Left lung (tissue), 10 donors: Measurements from ENCODE around the gene MAP10. TPM values are rescaled to one million over a fixed set of nuclear protein-coding genes. Genes with fewer than 3 reads are reported as not detected.

Source experiments
- ATAC-seq: fragments of 200-7000 bp; cut with Tn5 transposase; one replicate; pipeline ENCODE4 v1.9.1; 2020; ENCODE audit warnings: moderate library complexity
- DNase-seq, 4 donors: peaks; one replicate each; pipeline ENCODE4 v3.0.0-alpha.2; 2013 to 2020
- H3K27ac ChIP-seq, 2 donors: fragments of 200-600 bp; sonication (generic) in 1 of 2; one replicate each; pipeline versions ENCODE4 v1.5.0 to v1.8.0; 2020 to 2021
- H3K27me3 ChIP-seq, 2 donors: fragments of 200-600 bp; sonication (generic) in 1 of 2; one replicate each; pipeline versions ENCODE4 v1.5.0 to v1.8.0; 2020 to 2021
- H3K36me3 ChIP-seq, 2 donors: fragments of 200-600 bp; sonication (generic) in 1 of 2; one replicate each; pipeline versions ENCODE4 v1.5.0 to v1.8.0; 2020 to 2021
- H3K4me1 ChIP-seq, 2 donors: fragments of 200-600 bp; one replicate each; pipeline ENCODE4 v1.8.0; 2021
- H3K4me3 ChIP-seq, 2 donors: fragments of 200-600 bp; sonication (generic) in 1 of 2; one replicate each; pipeline versions ENCODE4 v1.5.0 to v1.8.0; 2020 to 2021; ENCODE audit warnings: mild to moderate bottlenecking in 1 of 2
- H3K9me3 ChIP-seq, 2 donors: fragments of 200-600 bp; sonication (generic) in 1 of 2; one replicate each; pipeline versions ENCODE4 v1.5.0 to v1.8.0; 2020 to 2021
- intact Hi-C, 2 donors: fragments of 100-400 bp; cut with DNase I; formaldehyde crosslinking; loops; one replicate each; pipeline versions ENCODE4 v1.11.2 to v1.14.2; 2022
- polyA plus RNA-seq, 6 donors: library from polyadenylated mRNA; unstranded; fragments of 120-200 nt; gene quantifications; one replicate each; pipeline ENCODE4 v1.2.1, GENCODE V29; 2013; ENCODE audit not compliant: insufficient read length in 6 of 6
- total RNA-seq, 2 donors: library from RNA; stranded (reverse); fragmentation: NEBNext Ultra II Directional; extraction: Animal tissue kit (Norgen Biotek cat#: 25700); gene quantifications; one replicate each; pipeline ENCODE4 v1.2.1, GENCODE V29; 2021
- TF ChIP-seq, protein P1 (sequence below), 2 donors: fragments of 200-600 bp; sonication (generic) in 1 of 2; IDR thresholded peaks; one replicate each; pipeline versions ENCODE4 v1.5.0 to v1.8.0; 2021; ENCODE audit warnings: antibody characterized with exemption in 2 of 2
- donor health status: DM: no; HTN: yes; CAD: no.
- donor health status: DM: no; HTN: no; CAD: no.

MAP10 gene
- total and polyA plus RNA-seq, 8 donors: 2.4 to 7.0 (median 6.0) TPM

GRCh38 chr1:232822530-232822929 lies 17.3 kb downstream of the MAP10 start:
- H3K27ac ChIP-seq: no peak overlapping the region
- ATAC-seq (no peak), DNase-seq (no peak)
- H3K9me3 ChIP-seq: no peaks in the 10 kb centered on the region
- TF ChIP-seq, protein P1, sequence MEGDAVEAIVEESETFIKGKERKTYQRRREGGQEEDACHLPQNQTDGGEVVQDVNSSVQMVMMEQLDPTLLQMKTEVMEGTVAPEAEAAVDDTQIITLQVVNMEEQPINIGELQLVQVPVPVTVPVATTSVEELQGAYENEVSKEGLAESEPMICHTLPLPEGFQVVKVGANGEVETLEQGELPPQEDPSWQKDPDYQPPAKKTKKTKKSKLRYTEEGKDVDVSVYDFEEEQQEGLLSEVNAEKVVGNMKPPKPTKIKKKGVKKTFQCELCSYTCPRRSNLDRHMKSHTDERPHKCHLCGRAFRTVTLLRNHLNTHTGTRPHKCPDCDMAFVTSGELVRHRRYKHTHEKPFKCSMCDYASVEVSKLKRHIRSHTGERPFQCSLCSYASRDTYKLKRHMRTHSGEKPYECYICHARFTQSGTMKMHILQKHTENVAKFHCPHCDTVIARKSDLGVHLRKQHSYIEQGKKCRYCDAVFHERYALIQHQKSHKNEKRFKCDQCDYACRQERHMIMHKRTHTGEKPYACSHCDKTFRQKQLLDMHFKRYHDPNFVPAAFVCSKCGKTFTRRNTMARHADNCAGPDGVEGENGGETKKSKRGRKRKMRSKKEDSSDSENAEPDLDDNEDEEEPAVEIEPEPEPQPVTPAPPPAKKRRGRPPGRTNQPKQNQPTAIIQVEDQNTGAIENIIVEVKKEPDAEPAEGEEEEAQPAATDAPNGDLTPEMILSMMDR (IDR thresholded peaks at IDR 0.05): no peak
- no peaks in the 10 kb centered on the region for H3K27me3 ChIP-seq
- intact Hi-C loops: no loop called here
- H3K36me3 ChIP-seq: no peaks in the 10 kb centered on the region
- no peaks in the 10 kb centered on the region for H3K4me1 ChIP-seq
- H3K4me3 ChIP-seq: no peak overlapping the region

GRCh38 chr1:232826318-232826717 lies 21.1 kb downstream of the MAP10 start:
- no peaks in the 10 kb centered on the region for H3K36me3 ChIP-seq
- no peaks in the 10 kb centered on the region for H3K27me3 ChIP-seq
- intact Hi-C loops: no loop called here
- TF ChIP-seq, protein P1 (IDR thresholded peaks at IDR 0.05): no peak
- no peak overlapping the region for H3K4me3 ChIP-seq
- no peak overlapping the region for H3K27ac ChIP-seq
- ATAC-seq: no peak
- DNase-seq: no peak
- H3K9me3 ChIP-seq: no peaks in the 10 kb centered on the region
- H3K4me1 ChIP-seq: no peaks in the 10 kb centered on the region

DNA sequence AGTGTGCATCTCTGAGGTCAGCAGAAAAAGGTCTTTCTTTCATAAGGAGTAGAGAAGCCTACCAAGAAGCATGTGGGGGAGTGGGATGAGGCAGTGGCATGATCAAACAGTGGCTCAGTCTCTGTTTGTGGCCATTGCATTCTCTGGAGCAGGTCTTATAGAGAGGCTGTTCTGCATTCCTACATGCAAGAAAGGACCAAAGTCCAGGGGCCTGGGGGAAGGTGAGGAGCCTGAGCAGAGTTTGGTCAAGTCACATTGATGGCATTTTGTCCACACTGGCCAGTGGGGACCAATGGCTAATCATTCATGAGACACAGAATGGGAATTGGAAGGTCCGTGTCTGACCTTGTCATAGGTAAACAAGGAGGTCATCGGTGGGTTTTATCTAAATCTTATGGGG lies 25.4 kb downstream of the MAP10 start:
- no peaks in the 10 kb centered on the region for H3K9me3 ChIP-seq
- no peaks in the 10 kb centered on the region for H3K27me3 ChIP-seq
- no peak for DNase-seq
- ATAC-seq: no peak
- H3K36me3 ChIP-seq: no peaks in the 10 kb centered on the region
- no peak overlapping the region for H3K27ac ChIP-seq
- no peak overlapping the region for H3K4me3 ChIP-seq
- intact Hi-C loops: no loop called here
- TF ChIP-seq, protein P1 (IDR thresholded peaks at IDR 0.05): no peak
- H3K4me1 ChIP-seq: no peaks in the 10 kb centered on the region

DNA sequence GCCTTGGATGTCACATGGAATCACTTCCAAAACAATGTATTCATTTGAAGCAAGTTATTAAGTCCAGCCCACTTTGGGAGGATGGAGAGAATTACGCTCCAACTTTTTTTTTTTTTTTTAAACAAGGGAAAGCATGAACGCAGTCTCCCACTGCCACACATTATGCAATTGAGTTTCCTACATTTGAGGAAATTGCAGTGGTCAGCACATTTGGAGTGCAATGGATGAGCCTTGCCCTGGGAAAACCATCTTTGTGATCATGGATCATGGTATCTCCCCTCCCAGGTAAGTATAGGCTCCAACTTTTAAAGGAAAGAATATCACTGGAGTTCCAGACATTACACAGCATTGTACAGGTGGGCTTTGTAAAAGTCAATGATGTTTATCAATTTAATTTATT lies 26.7 kb downstream of the MAP10 start:
- ATAC-seq (no peak), DNase-seq (no peak)
- TF ChIP-seq, protein P1 (IDR thresholded peaks at IDR 0.05): no peak
- Histone ChIP-seq H3K4me3 (no peak overlapping the region), H3K36me3 (no peaks in the 10 kb centered on the region), H3K4me1 (no peaks in the 10 kb centered on the region), H3K27me3 (no peaks in the 10 kb centered on the region), H3K27ac (no peak overlapping the region), H3K9me3 (no peaks in the 10 kb centered on the region)
- intact Hi-C loops: no loop called here

DNA sequence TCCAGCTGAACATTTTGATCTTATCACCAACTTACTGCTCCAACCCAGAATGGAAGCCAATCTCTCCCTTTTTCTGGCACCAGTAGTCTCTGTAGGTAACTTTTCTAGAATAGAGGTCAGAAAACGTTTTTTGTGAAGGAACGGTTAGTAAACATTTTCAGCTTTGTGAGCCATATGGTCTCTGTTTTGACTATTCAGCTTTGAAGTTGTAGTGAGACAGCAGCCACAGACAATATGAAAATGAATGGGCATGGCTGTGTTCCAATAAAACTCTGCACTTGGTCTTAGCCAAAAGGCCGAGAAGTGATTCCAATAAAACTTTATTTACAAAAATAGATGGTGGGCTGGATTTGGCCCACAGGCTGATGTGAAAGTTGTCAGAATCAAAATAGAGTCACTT lies 28.9 kb downstream of the MAP10 start:
- intact Hi-C loops: no loop called here
- Histone ChIP-seq H3K36me3 (no peaks in the 10 kb centered on the region), H3K27ac (no peak overlapping the region), H3K27me3 (no peaks in the 10 kb centered on the region), H3K4me1 (no peaks in the 10 kb centered on the region), H3K4me3 (no peak overlapping the region), H3K9me3 (no peaks in the 10 kb centered on the region)
- TF ChIP-seq, protein P1 (IDR thresholded peaks at IDR 0.05): no peak
- peak in 1 of 4 donors; percentile 36 for DNase-seq
- ATAC-seq: no peak
